H9 (cell line): Measurements from ENCODE around the gene SFXN5. TPM values are rescaled to one million over a fixed set of nuclear protein-coding genes. Genes with fewer than 3 reads are reported as not detected.

Source experiments
- DNase-seq: peaks from one replicate; pipeline ENCODE4 v3.0.0-alpha.2; 2017
- H2AFZ ChIP-seq: one replicate; pipeline ENCODE4 v1.6.1; 2013; ENCODE audit warnings: mild to moderate bottlenecking, low read length, control low read depth, moderate library complexity
- H2AK5ac ChIP-seq: 2 replicates; pipeline ENCODE4 v1.6.1; 2013; ENCODE audit warnings: low read length, control low read depth, mixed read lengths; ENCODE audit not compliant: insufficient read length
- H2BK120ac ChIP-seq: one replicate; pipeline ENCODE4 v1.6.1; 2013; ENCODE audit warnings: low read depth, mild to moderate bottlenecking, low read length, control low read depth, inconsistent platforms; ENCODE audit not compliant: poor library complexity, severe bottlenecking
- H2BK12ac ChIP-seq: 2 replicates; pipeline ENCODE4 v1.6.1; 2013; ENCODE audit warnings: low read length, control low read depth, mixed read lengths, low read depth; ENCODE audit not compliant: insufficient read length
- H2BK15ac ChIP-seq: 2 replicates; pipeline ENCODE4 v1.6.1; 2013; ENCODE audit warnings: low read depth, low read length, control low read depth
- H2BK20ac ChIP-seq: one replicate; pipeline ENCODE4 v1.6.1; 2013; ENCODE audit warnings: low read depth, mild to moderate bottlenecking, low read length, control low read depth, inconsistent platforms; ENCODE audit not compliant: poor library complexity, severe bottlenecking
- H2BK5ac ChIP-seq: 2 replicates; pipeline ENCODE4 v1.6.1; 2013; ENCODE audit warnings: low read length, control low read depth, mixed read lengths; ENCODE audit not compliant: insufficient read length
- H3K14ac ChIP-seq: 2 replicates; pipeline ENCODE4 v1.6.1; 2013; ENCODE audit warnings: low read length, control low read depth; ENCODE audit not compliant: insufficient read depth
- H3K18ac ChIP-seq: 2 replicates; pipeline ENCODE4 v1.6.1; 2013; ENCODE audit warnings: low read depth, mild to moderate bottlenecking, mixed read lengths, low read length, control low read depth; ENCODE audit not compliant: insufficient read length
- H3K23ac ChIP-seq: 2 replicates; pipeline ENCODE4 v1.6.1; 2013; ENCODE audit warnings: low read length, control low read depth, mixed read lengths, low read depth; ENCODE audit not compliant: insufficient read length
- H3K23me2 ChIP-seq: 2 replicates; pipeline ENCODE4 v1.6.1; 2013; ENCODE audit warnings: low read depth, mild to moderate bottlenecking, mixed read lengths, low read length, control low read depth; ENCODE audit not compliant: insufficient read length, poor library complexity, severe bottlenecking
- H3K27ac ChIP-seq: 2 replicates; pipeline ENCODE4 v1.5.1; 2013; ENCODE audit warnings: low read length, control low read depth, mixed read lengths, low read depth; ENCODE audit not compliant: insufficient read length
- H3K27me3 ChIP-seq: 2 replicates; pipeline ENCODE4 v1.6.1; 2013; ENCODE audit warnings: low read length, control low read depth, inconsistent platforms; ENCODE audit not compliant: insufficient read depth
- H3K4ac ChIP-seq: 2 replicates; pipeline ENCODE4 v1.6.1; 2013; ENCODE audit warnings: low read depth, mild to moderate bottlenecking, control low read depth, inconsistent platforms, low read length, moderate library complexity
- H3K4me1 ChIP-seq: 2 replicates; pipeline ENCODE4 v1.6.1; 2013; ENCODE audit warnings: low read length, control low read depth, inconsistent platforms; ENCODE audit not compliant: insufficient read depth
- H3K4me2 ChIP-seq: 2 replicates; pipeline ENCODE4 v1.6.1; 2013; ENCODE audit warnings: low read length, control low read depth, mixed read lengths; ENCODE audit not compliant: insufficient read length, insufficient read depth
- H3K56ac ChIP-seq: 2 replicates; pipeline ENCODE4 v1.6.1; 2013; ENCODE audit warnings: low read depth, mild to moderate bottlenecking, mixed read lengths, low read length, control low read depth; ENCODE audit not compliant: insufficient read length
- H3K79me1 ChIP-seq: 2 replicates; pipeline ENCODE4 v1.6.1; 2013; ENCODE audit warnings: low read depth, mild to moderate bottlenecking, moderate library complexity, low read length, control low read depth, inconsistent platforms; ENCODE audit not compliant: insufficient read depth, poor library complexity, severe bottlenecking
- H3K79me2 ChIP-seq: 2 replicates; pipeline ENCODE4 v1.6.1; 2013; ENCODE audit warnings: low read length, control low read depth, inconsistent platforms; ENCODE audit not compliant: insufficient read depth
- H3K9ac ChIP-seq: 2 replicates; pipeline ENCODE4 v1.6.1; 2013; ENCODE audit warnings: low read length, control low read depth, mixed read lengths; ENCODE audit not compliant: insufficient read length; ENCODE audit errors: extremely low read depth
- H3K9me3 ChIP-seq: one replicate; pipeline ENCODE4 v1.6.1; 2013; ENCODE audit warnings: low read depth, low read length, inconsistent platforms; ENCODE audit not compliant: control insufficient read depth
- H3T11ph ChIP-seq: one replicate; pipeline ENCODE4 v1.6.1; 2013; ENCODE audit warnings: mild to moderate bottlenecking, low read length, control low read depth, inconsistent platforms
- H4K20me1 ChIP-seq: one replicate; pipeline ENCODE4 v1.6.1; 2013; ENCODE audit not compliant: control insufficient read depth, insufficient read length, insufficient read depth
- H4K5ac ChIP-seq: 2 replicates; pipeline ENCODE4 v1.6.1; 2013; ENCODE audit warnings: low read depth, mild to moderate bottlenecking, mixed read lengths, low read length, control low read depth; ENCODE audit not compliant: insufficient read length
- H4K8ac ChIP-seq: replicated peaks from 2 replicates; pipeline ENCODE4 v1.6.1; 2013; ENCODE audit warnings: low read length, control low read depth, mixed read lengths, low read depth; ENCODE audit not compliant: insufficient read length
- H4K91ac ChIP-seq: 2 replicates; pipeline ENCODE4 v1.6.1; 2013; ENCODE audit warnings: low read depth, mild to moderate bottlenecking, moderate library complexity, mixed read lengths, low read length, control low read depth; ENCODE audit not compliant: insufficient read length
- H3K27ac Mint-ChIP-seq, 3 experiments: 2 replicates in 2 of 3; 3 replicates in 1 of 3; pipeline ENCODE4 v1.8.0; 2020 to 2021; ENCODE audit warnings: mixed read lengths in 3 of 3, mild to moderate bottlenecking in 1 of 3, moderate library complexity in 1 of 3
- H3K27me3 Mint-ChIP-seq: 2 replicates; pipeline ENCODE4 v1.8.0; 2021; ENCODE audit warnings: low read depth, mild to moderate bottlenecking, moderate library complexity, mixed read lengths
- H3K36me3 Mint-ChIP-seq, 3 experiments: 2 replicates in 2 of 3; 3 replicates in 1 of 3; pipeline ENCODE4 v1.8.0; 2020 to 2021; ENCODE audit warnings: low read depth in 3 of 3, mixed read lengths in 3 of 3; ENCODE audit not compliant: insufficient read depth in 1 of 3
- H3K4me1 Mint-ChIP-seq, 2 experiments: 2 replicates each; pipeline ENCODE4 v1.8.0; 2020; ENCODE audit warnings: mixed read lengths in 2 of 2
- H3K4me3 Mint-ChIP-seq, 2 experiments: 2 replicates in 1 of 2; 3 replicates in 1 of 2; pipeline ENCODE4 v1.8.0; 2020 to 2021; ENCODE audit warnings: mild to moderate bottlenecking in 2 of 2, mixed read lengths in 2 of 2, moderate library complexity in 1 of 2
- H3K9me3 Mint-ChIP-seq, 2 experiments: 2 replicates in 1 of 2; 3 replicates in 1 of 2; pipeline ENCODE4 v1.8.0; 2020; ENCODE audit warnings: mild to moderate bottlenecking in 2 of 2, mixed read lengths in 2 of 2, moderate library complexity in 1 of 2
- WGBS: extraction: QIAGEN DNeasy Blood & Tissue Kit; methylation state at CpG from one replicate; pipeline ENCODE4 v1.1.7; 2013; ENCODE audit warnings: missing lambda C conversion rate, low lambda C conversion rate, mixed read lengths; ENCODE audit not compliant: insufficient read length; ENCODE audit errors: extremely low coverage; 5-methylcytosine and 5-hydroxymethylcytosine counted together
- total RNA-seq: library from RNA; stranded (reverse); gene quantifications from 2 replicates; pipeline ENCODE4 v1.2.1, GENCODE V29; 2021
- TF ChIP-seq, protein P1 (sequence below): fragments of 200-600 bp; sonication (generic); conservative IDR thresholded peaks from 3 replicates; pipeline ENCODE4 v1.8.0; 2021; ENCODE audit warnings: antibody characterized with exemption, mild to moderate bottlenecking

The SFXN5 gene
- total RNA-seq, 1 experiment from 2014 or later, result 30.9 TPM

DNA sequence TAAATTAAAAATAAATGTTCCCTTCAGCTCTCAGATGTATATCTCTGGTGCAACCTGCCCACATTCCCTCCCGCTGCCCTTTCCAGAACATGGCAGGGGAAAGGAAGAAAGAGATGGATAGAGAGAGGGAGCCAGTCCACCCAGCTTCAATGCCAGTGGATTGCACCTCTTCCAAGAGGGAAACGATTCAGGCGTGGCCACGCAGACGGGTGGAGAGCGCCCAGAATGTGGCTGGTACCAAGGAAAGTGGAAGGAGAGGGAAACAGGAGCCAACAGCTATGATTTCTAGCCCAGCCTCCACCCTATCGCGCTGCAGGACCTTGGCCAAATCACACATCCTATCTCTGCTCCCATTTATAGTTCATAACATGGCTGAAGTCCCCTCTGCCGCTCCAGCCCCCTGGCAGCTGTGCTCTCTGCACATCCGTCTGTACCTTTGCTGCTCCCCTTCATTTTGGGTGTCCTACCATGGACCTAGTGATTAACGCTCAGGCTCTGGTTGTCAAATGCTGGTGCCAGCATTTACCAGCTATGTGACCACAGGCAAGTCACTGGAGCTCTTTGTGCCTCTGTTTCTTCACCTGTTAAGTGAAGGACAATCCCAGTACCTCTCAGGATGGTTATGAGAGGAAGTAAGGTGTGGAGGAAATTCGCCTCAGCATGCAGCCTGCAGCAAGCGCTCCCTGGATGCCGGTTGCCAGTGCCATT is 66.5 kb downstream of the SFXN5 start:
- TF ChIP-seq, protein P1, sequence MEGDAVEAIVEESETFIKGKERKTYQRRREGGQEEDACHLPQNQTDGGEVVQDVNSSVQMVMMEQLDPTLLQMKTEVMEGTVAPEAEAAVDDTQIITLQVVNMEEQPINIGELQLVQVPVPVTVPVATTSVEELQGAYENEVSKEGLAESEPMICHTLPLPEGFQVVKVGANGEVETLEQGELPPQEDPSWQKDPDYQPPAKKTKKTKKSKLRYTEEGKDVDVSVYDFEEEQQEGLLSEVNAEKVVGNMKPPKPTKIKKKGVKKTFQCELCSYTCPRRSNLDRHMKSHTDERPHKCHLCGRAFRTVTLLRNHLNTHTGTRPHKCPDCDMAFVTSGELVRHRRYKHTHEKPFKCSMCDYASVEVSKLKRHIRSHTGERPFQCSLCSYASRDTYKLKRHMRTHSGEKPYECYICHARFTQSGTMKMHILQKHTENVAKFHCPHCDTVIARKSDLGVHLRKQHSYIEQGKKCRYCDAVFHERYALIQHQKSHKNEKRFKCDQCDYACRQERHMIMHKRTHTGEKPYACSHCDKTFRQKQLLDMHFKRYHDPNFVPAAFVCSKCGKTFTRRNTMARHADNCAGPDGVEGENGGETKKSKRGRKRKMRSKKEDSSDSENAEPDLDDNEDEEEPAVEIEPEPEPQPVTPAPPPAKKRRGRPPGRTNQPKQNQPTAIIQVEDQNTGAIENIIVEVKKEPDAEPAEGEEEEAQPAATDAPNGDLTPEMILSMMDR, result no peak
- Histone ChIP-seq H3K9me3 (no peaks in the 10 kb centered on the region), H3K27ac (no peak overlapping the region), H2BK120ac (no peak overlapping the region), H3K23ac (no peak overlapping the region), H2BK12ac (no peak overlapping the region), H3K14ac (no peak overlapping the region), H3K79me1 (no peaks in the 10 kb centered on the region), H2AK5ac (no peak overlapping the region), H4K5ac (no peak overlapping the region), H2BK5ac (no peak overlapping the region), H3K4me1 (no peaks in the 10 kb centered on the region), H3K23me2 (no peaks in the 10 kb centered on the region), H3K4me2 (no peak overlapping the region), H4K8ac (no peak overlapping the region), H4K20me1 (no peaks in the 10 kb centered on the region), H4K91ac (no peak overlapping the region), H2BK20ac (no peak overlapping the region), H3K56ac (no peak overlapping the region), H3K4ac (no peak overlapping the region), H3K18ac (no peak overlapping the region), H3K79me2 (no peaks in the 10 kb centered on the region), H2AFZ (no peak overlapping the region), H3K27me3 (no peaks in the 10 kb centered on the region), H3T11ph (no peak overlapping the region), H3K9ac (no peak overlapping the region), H2BK15ac (no peak overlapping the region)
- H3K4me3 Mint-ChIP-seq, result no peak overlapping the region
- peak; percentile 12 for DNase-seq
- H3K9me3 Mint-ChIP-seq, result no peaks in the 10 kb centered on the region
- H3K27ac Mint-ChIP-seq, result no peak overlapping the region; a peak in 1 of 7 replicates
- peaks cover 0 to 3% of the 10 kb centered on the region in 2 experiments; a peak in 1 of 4 replicates for H3K4me1 Mint-ChIP-seq
- H3K36me3 Mint-ChIP-seq, result peaks cover 0 to 7% (median 2%) of the 10 kb centered on the region in 3 experiments; a peak in 2 of 7 replicates
- H3K27me3 Mint-ChIP-seq, result no peaks in the 10 kb centered on the region
- WGBS, result no CpG with 5 or more reads among the region's 14 CpGs
